SK-MEL-5 (cell line): ENCODE data around the gene SPRYD4. TPM values are rescaled to one million over a fixed set of nuclear protein-coding genes. Genes with fewer than 3 reads are reported as not detected.
A peak's percentile ranks its signal among the peaks of the same experiment; 100 is the strongest.
"Not testable (repeated sequence)": the region's sequence is repeated elsewhere in the genome, so short reads cannot be mapped to it uniquely, and the experiment has no call there.

Experiments
- DNase-seq: peaks from one replicate; pipeline ENCODE4 v3.0.0-alpha.2; 2016; ENCODE audit warnings: low read depth, low spot score
- in situ Hi-C: cut with HindIII; loops from 2 replicates; pipeline ENCODE4 v1.10.0; 2016; ENCODE audit warnings: low sequenced_read_pairs, high pct_unique_total_duplicates, low pct_unique_long_range_greater_than_20kb
- total RNA-seq: library from RNA; depleted of rRNA; stranded (reverse); fragments of >200 nt; shearing (Covaris generic); gene quantifications from 2 replicates; pipeline ENCODE4 v1.2.3, GENCODE V29; 2014; rRNA removed

SPRYD4 gene
- total RNA-seq, 1 experiment from 2014 or later: 4.5 TPM

DNA sequence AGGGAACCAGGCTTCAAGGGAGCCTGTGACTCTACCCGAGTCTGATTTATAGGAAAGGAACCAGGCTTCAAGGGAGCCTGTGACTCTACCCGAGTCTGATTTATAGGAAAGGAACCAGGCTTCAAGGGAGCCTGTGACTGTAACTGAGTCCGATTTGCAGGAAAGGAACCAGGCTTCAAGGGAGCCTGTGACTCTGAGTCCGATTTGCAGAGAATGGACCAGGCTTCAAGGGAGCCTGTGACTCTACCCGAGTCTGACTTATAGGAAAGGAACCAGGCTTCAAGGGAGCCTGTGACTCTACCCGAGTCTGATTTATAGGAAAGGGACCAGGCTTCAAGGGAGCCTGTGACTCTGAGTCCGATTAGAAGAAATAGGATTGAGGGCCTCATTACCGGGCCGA lies 31.1 kb downstream of the SPRYD4 start:
- DNase-seq, in situ Hi-C loops: not testable (repeated sequence)

DNA sequence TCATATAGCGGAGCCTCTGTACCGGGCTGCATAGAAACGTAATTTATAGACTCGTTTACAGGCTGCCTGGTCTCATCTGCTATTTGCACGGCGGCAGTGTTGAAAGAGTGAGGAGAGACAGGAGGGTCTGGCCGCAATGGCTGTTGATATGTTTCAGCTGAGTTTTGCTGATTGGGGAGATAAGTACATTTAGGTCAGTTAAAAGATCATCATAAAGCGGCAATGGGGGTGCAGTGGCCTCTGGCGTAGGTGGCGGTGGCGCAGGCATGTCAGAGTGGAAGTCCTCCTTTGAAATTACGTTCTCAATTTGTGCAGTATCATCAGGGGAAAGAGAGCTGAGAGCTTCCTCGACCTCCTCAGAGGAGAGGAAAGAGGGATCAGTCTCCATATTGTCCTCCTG lies 31.5 kb downstream of the SPRYD4 start:
- not testable (repeated sequence) for DNase-seq
- in situ Hi-C loops: loop anchor here (25.0 kb wide), 1 partner anchor 112 kb away; no protein-coding TSS in a partner anchor

DNA sequence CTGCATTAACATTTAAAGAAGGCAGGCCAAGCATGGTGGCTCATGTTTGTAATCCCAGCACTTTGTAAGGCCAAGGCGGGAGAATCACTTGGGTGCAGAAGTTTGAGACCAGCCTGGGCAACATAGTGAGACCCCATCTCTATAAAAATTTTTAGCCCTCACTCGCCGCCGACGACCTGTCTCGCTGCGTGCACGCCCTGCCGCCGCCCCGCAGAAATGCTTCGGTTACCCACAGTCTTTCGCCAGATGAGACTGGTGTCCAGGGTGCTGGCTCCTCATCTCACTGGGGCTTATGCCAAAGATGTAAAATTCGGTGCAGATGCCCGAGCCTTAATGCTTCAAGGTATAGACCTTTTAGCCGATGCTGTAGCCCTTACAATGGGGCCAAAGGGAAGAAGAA lies 42.4 kb downstream of the SPRYD4 start:
- in situ Hi-C loops: loop anchor here (25.0 kb wide), 1 partner anchor 102 kb away; no protein-coding TSS in a partner anchor
- DNase-seq: no peak

DNA sequence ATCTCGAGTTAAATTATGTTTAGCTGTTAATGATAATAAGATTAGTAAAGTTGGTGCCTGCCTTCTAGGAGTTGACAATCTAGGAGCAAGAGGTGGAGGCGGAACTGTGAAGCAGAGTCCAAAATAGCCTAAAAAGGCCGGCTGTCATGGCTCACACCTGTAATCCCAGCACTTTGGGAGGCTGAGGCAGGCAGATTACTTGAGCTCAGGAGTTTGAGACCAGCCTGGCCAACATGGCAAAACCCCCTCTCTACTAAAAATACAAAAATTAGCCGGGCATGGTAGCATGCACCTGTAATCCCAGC lies 45.6 kb downstream of the SPRYD4 start:
- in situ Hi-C loops: loop anchor here (25.0 kb wide), 1 partner anchor 98 kb away; no protein-coding TSS in a partner anchor
- not testable (repeated sequence) for DNase-seq

DNA sequence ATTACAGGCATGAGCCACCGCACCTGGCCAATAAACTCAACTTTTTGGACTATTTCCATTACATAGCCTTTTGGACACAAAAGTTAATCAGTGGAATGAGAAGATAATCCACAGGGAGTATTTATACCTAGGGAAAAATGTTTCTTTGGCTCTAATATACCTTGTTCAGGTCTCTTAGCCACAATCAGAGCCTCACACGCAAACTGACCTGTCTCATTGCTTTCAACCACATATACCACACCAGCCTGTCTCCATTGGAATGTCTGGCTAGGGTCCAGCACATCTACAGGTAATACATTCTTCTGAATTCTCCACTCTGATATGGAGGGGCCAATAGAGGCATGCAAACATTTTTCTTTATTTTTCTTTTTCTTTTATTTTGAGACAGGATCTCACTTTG lies 49.5 kb downstream of the SPRYD4 start:
- DNase-seq: no peak
- in situ Hi-C loops: loop anchor here (25.0 kb wide), 1 partner anchor 94 kb away; no protein-coding TSS in a partner anchor

DNA sequence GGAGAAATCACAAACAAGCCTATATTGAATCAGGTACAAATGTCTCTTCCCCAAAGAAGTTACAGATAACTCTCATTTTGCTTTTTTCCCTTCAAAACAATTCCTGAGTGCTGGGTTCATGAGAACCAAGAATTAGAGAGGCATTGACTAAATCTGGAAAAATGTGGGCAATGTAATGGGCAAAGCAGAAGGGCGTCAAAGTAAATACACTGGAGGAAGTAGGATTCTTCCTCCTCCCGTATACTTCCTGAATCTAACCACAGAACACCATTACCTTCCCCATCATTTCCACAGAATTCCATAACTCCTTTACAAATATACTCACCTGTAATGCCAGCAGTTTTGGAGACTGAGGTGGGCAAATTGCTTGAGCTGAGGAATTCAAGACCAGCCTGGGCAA lies 50.2 kb downstream of the SPRYD4 start:
- no peak for DNase-seq
- in situ Hi-C loops: loop anchor here (25.0 kb wide), 1 partner anchor 94 kb away; no protein-coding TSS in a partner anchor

DNA sequence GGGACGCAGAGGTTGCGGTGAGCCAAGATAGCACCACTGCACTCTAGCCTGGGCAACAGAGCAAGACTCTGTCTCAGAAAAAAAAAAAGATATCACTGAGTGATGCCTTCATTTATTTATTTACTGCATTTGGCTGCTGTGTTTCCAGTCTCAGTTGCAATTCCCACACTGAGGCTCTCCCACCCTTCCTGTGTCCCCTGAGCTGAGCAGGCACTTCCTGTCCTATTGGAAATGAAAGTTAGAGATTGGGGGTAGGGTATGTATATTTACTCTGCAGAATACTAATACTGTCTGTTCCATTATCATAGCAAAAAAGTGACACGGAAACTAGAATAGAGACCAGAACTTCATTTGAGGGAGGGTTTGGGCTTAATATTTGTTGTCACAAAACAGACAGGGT lies 51.7 kb downstream of the SPRYD4 start:
- in situ Hi-C loops: loop anchor here (25.0 kb wide), 1 partner anchor 92 kb away; no protein-coding TSS in a partner anchor

DNA sequence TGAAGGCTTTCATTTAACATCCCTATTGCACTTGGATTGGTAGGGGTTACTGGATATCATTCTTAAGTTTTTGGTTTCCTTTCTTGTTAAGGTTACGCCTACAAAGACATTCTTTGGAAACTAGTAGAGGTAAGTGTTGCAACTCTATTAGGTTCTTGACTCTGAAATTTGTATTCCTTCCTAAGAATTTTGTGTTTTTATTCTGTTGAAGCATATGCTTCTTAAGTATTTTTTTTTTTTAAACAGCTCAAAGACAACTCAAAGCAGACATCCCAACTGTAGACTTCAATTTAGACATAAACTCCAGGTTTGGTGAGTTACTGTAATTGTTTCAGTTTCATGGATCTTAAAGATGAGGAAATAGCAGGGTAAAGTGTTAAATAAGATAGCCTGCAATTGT lies 52.1 kb downstream of the SPRYD4 start:
- in situ Hi-C loops: loop anchor here (25.0 kb wide), 1 partner anchor 92 kb away; no protein-coding TSS in a partner anchor
- DNase-seq: no peak

More for the DNA sequence above, 51.7 kb downstream of the SPRYD4 start:
- no peak for DNase-seq

DNA sequence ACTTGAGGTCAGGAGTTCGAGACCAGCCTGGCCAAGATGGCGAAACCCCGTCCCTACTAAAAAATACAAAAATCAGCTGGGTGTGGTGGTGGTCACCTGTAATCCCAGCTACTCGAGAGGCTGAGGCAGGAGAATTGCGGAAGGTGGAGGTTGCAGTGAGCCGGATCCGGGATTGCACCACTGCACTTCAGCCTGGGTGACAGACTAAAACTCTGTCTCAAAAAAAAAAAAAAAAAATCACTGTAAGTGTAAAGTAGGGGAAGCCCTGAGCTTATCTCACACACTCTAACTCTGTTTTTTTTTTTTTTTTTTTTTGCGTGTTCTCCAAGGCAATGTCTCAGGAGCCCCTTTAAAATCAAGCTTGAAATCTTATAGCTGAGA lies 52.8 kb downstream of the SPRYD4 start:
- no peak for DNase-seq
- in situ Hi-C loops: loop anchor here (25.0 kb wide), 1 partner anchor 91 kb away; no protein-coding TSS in a partner anchor

DNA sequence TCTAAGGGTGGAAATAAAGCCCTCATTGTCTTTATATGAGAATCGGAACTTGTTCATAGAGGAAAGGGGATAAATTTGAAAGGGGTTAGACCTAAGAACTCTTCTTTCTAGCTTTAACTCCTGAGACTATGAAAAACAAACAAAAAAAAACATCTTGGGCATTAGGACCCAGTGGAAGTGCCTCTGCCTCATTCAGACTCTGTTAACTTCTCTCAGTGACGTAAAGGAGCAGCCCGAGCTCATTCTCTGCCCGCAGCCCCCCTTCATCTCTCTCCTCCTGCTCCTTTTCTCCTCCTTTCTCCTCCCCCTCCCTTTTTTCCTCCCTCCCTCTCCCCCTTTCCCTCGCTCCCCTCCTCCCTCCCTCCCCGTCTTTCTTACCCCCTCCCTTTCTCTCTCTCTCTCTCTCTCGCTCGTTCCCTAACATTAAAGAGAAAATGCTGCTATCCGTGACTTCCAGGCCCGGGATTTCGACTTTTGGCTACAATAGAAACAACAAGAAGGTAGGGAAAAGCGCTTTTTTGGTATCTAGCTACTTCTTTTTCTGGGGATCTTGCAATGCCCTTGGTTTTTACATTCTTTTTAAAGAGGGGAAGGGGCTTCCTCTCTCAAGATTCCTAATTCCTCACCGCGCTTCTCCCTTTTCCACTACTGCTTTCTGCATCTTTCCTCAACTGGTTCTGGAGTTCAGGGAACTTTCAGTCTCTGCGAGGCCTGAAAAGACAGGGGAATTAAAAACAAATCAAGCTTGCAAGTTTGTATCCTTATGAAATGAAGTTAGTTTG lies 53.4 kb downstream of the SPRYD4 start, which contains the start of gene RBMS2:
Gene RBMS2, plus strand, starts transcription at position 231 of the 782 bp plus-strand sequence. Its CDS starts 204 bp downstream, at position 435.
- in situ Hi-C loops: loop anchor here (25.0 kb wide), 1 partner anchor 91 kb away; no protein-coding TSS in a partner anchor
- peak; percentile 93 for DNase-seq

DNA sequence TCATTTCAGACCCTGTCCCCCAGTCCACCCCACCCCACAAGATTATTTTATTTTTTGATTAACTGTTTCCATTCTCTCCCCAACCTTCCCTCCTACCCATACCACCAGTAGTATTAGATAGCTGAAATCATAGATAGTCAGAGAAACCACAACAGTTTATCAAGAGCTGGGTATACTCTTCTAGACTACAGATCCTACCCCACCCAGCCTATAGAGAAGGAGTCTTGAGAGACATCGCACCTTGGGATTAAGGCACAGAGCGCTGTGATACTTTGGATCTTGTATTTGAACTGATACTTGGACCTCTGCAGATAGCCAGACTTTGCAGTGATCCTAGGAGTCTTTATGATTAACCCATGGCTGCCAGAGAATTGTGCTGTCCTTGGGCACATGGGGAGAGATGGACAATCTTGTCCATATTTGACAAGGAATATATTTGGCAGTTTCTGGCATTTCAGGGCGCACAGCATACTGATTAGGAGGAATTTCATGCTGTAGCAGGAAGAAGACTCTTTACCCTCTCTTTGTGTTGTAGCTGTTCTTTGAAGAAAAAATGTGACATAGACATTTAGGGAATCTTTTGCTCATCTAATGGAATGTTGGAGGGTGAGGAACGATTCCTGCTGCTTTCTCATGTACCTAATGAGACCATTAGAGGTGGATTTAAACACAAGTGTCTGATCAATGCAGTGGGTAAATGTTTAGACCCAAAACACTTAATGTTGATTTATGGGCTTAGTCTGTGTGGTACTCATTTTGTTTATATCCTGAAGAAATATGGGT lies 54.2 kb downstream of the SPRYD4 start:
- peak; percentile 13 for DNase-seq
- in situ Hi-C loops: loop anchor here (25.0 kb wide), 1 partner anchor 90 kb away; no protein-coding TSS in a partner anchor

DNA sequence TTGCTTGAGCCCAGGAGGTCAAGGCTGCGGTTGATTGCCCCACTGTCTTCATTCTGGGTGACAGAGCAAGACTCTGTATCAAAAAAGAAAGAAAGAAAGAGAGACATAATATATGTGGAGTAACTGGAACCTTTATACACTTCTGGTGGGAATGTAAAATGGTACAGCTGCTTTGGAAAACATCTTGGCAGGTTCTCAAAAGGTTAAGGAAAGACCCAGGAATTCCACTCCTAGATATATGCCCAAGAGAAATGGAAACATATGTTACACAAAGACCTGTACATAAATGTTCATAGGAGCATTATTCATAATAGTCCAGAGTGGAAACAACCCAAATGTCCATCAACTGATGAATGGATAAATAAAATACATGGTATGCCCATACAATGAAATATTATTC lies 60.5 kb downstream of the SPRYD4 start:
- DNase-seq: no peak
- in situ Hi-C loops: no loop called here

Other genes with a start within 250 kb of the SPRYD4 start
- 47.7 and 48.9 TPM in 2 replicates for gene RNF41, start 246.7 kb upstream of the SPRYD4 start, total RNA-seq
- 37.8 and 47.5 TPM in 2 replicates for gene NABP2, start 244.2 kb upstream of the SPRYD4 start, total RNA-seq
- not detected in 2 replicates for gene SLC39A5, start 238.5 kb upstream of the SPRYD4 start, total RNA-seq
- gene ANKRD52, start 210.2 kb upstream of the SPRYD4 start, total RNA-seq: 13.5 and 14.7 TPM in 2 replicates
- gene COQ10A, start 201.6 kb upstream of the SPRYD4 start, total RNA-seq: 16.4 and 18.4 TPM in 2 replicates
- gene CS, start 168.2 kb upstream of the SPRYD4 start, total RNA-seq: 110 and 119 TPM in 2 replicates
- 311 and 316 TPM in 2 replicates for gene CNPY2, start 152.6 kb upstream of the SPRYD4 start, total RNA-seq
- gene PAN2, start 134.6 kb upstream of the SPRYD4 start, total RNA-seq: 32.5 and 50.6 TPM in 2 replicates
- 0.34 TPM in 1 of 2 replicates, not detected in the other for gene IL23A, start 129.7 kb upstream of the SPRYD4 start, total RNA-seq
- gene STAT2, start 108.5 kb upstream of the SPRYD4 start, total RNA-seq: 131 and 139 TPM in 2 replicates
- gene APOF, start 105.7 kb upstream of the SPRYD4 start, total RNA-seq: not detected in 2 replicates
- gene TIMELESS, start 19.2 kb upstream of the SPRYD4 start, total RNA-seq: 7.7 and 10.1 TPM in 2 replicates
- not detected in 2 replicates for gene MIP, start 13.9 kb upstream of the SPRYD4 start, total RNA-seq
- not detected in 2 replicates for gene GLS2, start 19.6 kb downstream of the SPRYD4 start, total RNA-seq
- 4.9 and 6.0 TPM in 2 replicates for gene RBMS2, start 53.2 kb downstream of the SPRYD4 start, total RNA-seq
- 15.4 and 27.9 TPM in 2 replicates for gene BAZ2A, start 161.7 kb downstream of the SPRYD4 start, total RNA-seq
- gene ATP5F1B, start 177.4 kb downstream of the SPRYD4 start, total RNA-seq: 1,074 and 1,136 TPM in 2 replicates
- 89.1 and 98.9 TPM in 2 replicates for gene PTGES3, start 219.7 kb downstream of the SPRYD4 start, total RNA-seq